ENCODE measurements around the gene KLHL7.

- TF ChIP-seq POLR2AphosphoS5 (IDR thresholded peaks at IDR 0.05; ENCODE audit: low read depth, low read length) (no peak), POLR2A (IDR thresholded peaks at IDR 0.05; ENCODE audit: low read depth, low read length) (no peak), TAF1 (IDR thresholded peaks at IDR 0.05; ENCODE audit: borderline replicate concordance, low read depth, low read length) (no peak)
These were observed 121.4 kb downstream of the KLHL7 start for GRCh38 chr7:23226844-23227450.
